ENCODE data around the gene CFAP74. TPM values are rescaled to one million over a fixed set of nuclear protein-coding genes. Genes with fewer than 3 reads are reported as not detected.

CFAP74 gene
- total RNA-seq, 1 donor from 2014 or later: not detected

DNA sequence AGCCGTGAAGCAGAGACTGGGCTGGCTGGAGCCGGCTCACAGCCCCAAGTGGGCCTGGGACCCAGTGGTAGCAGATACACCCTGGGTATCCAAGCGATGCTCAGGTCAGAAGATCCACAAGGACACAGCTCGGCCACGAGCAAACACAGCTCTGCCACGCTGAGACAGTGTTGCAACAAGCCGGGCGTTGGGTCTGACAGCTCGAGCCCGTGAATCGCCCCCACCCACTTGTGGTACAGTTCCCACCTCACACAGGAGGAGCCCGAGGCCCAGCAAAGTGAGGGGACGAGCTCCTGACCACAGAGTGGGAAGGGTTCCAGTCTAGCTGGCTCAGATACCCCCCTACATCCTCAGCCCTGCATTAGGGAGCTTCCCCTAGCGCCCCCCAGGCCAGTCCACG is 37.7 kb upstream of the CFAP74 start:
- ATAC-seq (ENCODE audit: low read depth): no peak
- no peak overlapping the region for H3K27ac Mint-ChIP-seq
- peaks cover 12% of the 10 kb centered on the region for H3K4me1 Mint-ChIP-seq
- DNase-seq: no peak
- no peaks in the 10 kb centered on the region for H3K9me3 Mint-ChIP-seq
- TF ChIP-seq, protein P1, sequence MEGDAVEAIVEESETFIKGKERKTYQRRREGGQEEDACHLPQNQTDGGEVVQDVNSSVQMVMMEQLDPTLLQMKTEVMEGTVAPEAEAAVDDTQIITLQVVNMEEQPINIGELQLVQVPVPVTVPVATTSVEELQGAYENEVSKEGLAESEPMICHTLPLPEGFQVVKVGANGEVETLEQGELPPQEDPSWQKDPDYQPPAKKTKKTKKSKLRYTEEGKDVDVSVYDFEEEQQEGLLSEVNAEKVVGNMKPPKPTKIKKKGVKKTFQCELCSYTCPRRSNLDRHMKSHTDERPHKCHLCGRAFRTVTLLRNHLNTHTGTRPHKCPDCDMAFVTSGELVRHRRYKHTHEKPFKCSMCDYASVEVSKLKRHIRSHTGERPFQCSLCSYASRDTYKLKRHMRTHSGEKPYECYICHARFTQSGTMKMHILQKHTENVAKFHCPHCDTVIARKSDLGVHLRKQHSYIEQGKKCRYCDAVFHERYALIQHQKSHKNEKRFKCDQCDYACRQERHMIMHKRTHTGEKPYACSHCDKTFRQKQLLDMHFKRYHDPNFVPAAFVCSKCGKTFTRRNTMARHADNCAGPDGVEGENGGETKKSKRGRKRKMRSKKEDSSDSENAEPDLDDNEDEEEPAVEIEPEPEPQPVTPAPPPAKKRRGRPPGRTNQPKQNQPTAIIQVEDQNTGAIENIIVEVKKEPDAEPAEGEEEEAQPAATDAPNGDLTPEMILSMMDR (IDR thresholded peaks at IDR 0.05): no peak
- peaks cover 9% of the 10 kb centered on the region for H3K27me3 Mint-ChIP-seq
- H3K36me3 Mint-ChIP-seq (ENCODE audit: low read depth): no peaks in the 10 kb centered on the region
- ChIA-PET POLR2A (no interaction called here), CTCF (no interaction called here)
- intact Hi-C loops (cut with micrococcal nuclease): no loop called here
- H3K4me3 Mint-ChIP-seq: no peak overlapping the region

DNA sequence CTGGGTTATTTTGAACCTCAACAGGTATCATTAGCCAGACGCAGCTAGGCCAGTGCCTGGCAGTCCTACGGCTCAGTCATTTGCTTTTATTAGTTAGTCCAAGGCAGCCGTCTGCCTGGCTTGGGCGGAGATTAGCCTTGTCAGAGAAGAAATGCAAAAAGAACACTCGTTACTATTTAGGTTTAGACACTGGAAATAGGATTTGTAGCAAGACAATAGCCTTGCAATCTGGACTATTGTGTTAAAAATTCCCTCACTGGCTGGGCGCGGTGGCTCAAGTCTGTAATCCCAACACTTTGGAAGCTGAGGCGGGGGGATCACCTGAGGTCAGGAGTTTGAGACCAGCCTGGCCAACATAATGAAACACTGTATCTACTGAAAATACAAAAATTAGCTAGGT is 35.7 kb upstream of the CFAP74 start:
- intact Hi-C loops (cut with micrococcal nuclease): no loop called here
- ATAC-seq (ENCODE audit: low read depth): no peak
- Mint-ChIP-seq H3K4me1 (peaks cover 2% of the 10 kb centered on the region), H3K27me3 (peaks cover 4% of the 10 kb centered on the region), H3K36me3 (ENCODE audit: low read depth) (no peaks in the 10 kb centered on the region), H3K9me3 (no peaks in the 10 kb centered on the region), H3K4me3 (no peak overlapping the region), H3K27ac (no peak overlapping the region)
- ChIA-PET CTCF (no interaction called here), POLR2A (no interaction called here)
- TF ChIP-seq, protein P1 (IDR thresholded peaks at IDR 0.05): no peak
- no peak for DNase-seq

DNA sequence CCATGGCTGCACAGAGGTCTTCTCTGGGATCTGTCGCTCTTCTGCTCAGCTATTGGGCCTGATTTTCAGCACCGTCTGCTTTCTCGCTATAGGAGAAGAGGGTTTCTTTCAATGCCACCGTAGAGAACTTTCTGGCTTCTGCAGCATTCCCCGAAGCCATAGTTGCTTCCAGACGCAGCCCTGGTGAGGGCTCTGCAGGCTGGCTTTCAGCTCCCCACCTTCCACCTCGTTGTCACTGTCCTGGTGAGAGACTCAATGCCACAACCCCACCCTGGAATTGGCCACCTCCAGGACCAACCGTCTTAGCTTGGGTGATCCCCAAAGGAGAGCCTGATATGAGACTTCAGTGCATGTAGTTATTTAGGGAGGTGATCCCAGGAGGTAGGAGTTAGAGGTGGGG is 34.6 kb upstream of the CFAP74 start:
- DNase-seq (no peak), ATAC-seq (ENCODE audit: low read depth) (no peak)
- no peaks in the 10 kb centered on the region for H3K4me1 Mint-ChIP-seq
- ChIA-PET POLR2A (no interaction called here), CTCF (no interaction called here)
- TF ChIP-seq, protein P1 (IDR thresholded peaks at IDR 0.05): no peak
- H3K36me3 Mint-ChIP-seq (ENCODE audit: low read depth): no peaks in the 10 kb centered on the region
- no peaks in the 10 kb centered on the region for H3K9me3 Mint-ChIP-seq
- H3K4me3 Mint-ChIP-seq: no peak overlapping the region
- H3K27ac Mint-ChIP-seq: no peak overlapping the region
- peaks cover 2% of the 10 kb centered on the region for H3K27me3 Mint-ChIP-seq
- intact Hi-C loops (cut with micrococcal nuclease): no loop called here

DNA sequence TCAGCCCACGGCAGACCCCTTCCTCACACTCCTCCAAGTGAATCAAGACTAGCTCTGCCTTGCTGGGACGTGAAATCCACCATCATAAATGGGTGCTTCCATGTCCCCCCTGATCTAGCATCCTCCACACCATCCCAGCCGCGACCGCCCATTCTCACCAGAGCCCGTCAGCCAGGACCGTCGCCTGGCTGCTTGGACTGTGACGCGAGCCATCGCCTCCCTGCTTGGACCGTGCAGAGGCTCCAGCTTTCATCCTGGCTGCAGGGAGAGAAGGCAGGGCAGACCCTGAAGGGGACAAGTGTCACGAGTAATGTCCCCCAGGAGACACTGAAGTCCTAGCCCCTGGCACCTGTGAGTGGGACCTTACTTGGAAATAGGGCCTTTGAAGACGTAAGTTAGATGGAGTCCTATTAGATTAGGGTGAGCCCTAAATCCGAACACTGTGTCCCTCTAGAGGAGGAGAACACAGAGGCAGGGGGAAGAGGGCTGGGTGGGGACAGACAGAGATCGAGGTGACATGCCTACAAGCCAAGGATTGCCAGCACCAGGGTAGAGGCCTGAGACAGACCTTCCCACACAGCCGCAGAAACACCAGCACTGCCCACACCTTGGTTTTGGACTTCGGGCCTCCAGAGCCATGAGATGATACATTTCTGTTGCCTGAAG is 33.9 kb upstream of the CFAP74 start:
- ChIA-PET POLR2A (no interaction called here), CTCF (no interaction called here)
- intact Hi-C loops (cut with micrococcal nuclease): no loop called here
- Mint-ChIP-seq H3K9me3 (no peaks in the 10 kb centered on the region), H3K4me3 (no peak overlapping the region), H3K27ac (no peak overlapping the region), H3K27me3 (peaks cover 5% of the 10 kb centered on the region), H3K4me1 (no peaks in the 10 kb centered on the region), H3K36me3 (ENCODE audit: low read depth) (no peaks in the 10 kb centered on the region)
- ATAC-seq (ENCODE audit: low read depth): no peak
- TF ChIP-seq, protein P1 (IDR thresholded peaks at IDR 0.05): no peak
- no peak for DNase-seq

DNA sequence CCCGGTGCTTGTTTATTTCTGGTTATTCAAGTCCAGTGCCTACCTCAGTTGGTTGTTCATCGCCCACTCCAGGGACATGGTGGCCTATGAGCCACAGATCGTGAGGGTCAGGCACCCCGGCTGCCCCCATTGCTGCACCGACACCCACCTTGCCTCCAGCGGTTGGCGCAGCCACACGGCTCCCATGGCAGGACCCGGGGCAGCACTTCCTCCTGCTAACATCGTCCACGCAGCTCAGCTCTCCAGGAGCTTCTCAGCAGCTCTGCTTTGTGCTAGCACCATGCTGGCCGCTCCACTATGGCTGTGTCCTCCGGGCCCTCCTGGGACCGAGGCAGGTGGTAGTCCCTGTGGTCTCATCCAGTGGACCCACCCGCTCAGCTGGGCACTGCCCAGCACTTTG is 32.7 kb upstream of the CFAP74 start:
- Mint-ChIP-seq H3K9me3 (no peaks in the 10 kb centered on the region), H3K4me3 (no peak overlapping the region), H3K4me1 (no peaks in the 10 kb centered on the region), H3K36me3 (ENCODE audit: low read depth) (no peaks in the 10 kb centered on the region), H3K27ac (no peak overlapping the region), H3K27me3 (peaks cover 5% of the 10 kb centered on the region)
- intact Hi-C loops (cut with micrococcal nuclease): no loop called here
- POLR2A ChIA-PET: no interaction called here
- ATAC-seq (ENCODE audit: low read depth) (no peak), DNase-seq (no peak)
- CTCF ChIA-PET: interaction anchor here (1.0 kb wide), 1 partner anchor 8 kb away, joined by 3 read pairs; no protein-coding TSS in a partner anchor
- TF ChIP-seq, protein P1 (IDR thresholded peaks at IDR 0.05): no peak

All from activated B cell treated with CpG ODN at 0.5 μM for 24 hours (primary cell).